ENCODE results near the gene NDUFS7.

The NDUFS7 gene

DNA sequence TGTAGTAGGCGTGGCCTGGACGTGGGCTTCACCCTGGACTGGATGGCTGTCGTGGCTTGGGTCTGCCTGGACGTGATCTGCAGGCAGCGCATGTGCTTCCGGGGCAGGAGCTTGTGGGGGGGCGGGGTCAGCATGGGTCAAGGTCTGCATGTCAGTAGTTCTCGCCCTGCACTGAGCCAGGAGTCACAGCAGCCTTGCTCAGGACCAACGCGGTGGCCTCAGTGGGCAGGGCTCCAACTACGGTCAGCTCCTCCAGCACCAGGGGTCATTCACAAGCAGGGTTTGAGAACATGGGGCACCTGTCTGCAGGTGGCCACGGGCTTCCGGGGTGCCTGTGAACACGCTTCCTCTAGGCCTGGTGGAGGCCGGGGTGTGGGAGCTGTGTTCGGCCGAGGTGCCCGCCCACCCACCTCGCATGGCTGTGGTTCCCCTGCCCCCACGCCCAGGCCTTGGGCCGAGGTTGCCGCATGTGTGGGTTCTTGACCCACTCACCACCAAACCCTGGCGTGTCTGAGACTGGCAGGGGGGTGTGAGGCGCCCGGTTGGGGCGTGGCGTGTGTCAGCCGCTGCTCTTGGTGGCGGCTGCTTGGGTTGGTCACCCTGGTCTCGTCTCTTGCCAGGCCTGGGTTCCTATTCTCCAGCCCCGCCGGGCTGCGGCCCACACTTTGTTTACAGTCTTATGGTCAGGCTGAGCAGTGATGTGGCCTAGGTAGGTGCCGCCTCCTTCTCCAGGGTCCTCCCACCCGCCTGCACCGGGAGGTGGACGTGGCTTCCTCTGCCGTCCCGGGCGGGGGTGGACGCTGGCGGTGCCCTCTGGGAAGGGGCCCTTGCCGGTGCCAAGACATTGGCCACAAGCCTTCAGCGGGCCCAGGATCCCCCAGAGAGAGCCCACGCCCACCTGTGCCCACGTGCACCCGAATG, 49.7 kb downstream of the NDUFS7 start:
- TF ChIP-seq, protein P1, sequence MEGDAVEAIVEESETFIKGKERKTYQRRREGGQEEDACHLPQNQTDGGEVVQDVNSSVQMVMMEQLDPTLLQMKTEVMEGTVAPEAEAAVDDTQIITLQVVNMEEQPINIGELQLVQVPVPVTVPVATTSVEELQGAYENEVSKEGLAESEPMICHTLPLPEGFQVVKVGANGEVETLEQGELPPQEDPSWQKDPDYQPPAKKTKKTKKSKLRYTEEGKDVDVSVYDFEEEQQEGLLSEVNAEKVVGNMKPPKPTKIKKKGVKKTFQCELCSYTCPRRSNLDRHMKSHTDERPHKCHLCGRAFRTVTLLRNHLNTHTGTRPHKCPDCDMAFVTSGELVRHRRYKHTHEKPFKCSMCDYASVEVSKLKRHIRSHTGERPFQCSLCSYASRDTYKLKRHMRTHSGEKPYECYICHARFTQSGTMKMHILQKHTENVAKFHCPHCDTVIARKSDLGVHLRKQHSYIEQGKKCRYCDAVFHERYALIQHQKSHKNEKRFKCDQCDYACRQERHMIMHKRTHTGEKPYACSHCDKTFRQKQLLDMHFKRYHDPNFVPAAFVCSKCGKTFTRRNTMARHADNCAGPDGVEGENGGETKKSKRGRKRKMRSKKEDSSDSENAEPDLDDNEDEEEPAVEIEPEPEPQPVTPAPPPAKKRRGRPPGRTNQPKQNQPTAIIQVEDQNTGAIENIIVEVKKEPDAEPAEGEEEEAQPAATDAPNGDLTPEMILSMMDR (IDR thresholded peaks at IDR 0.05) = no peak

DNA sequence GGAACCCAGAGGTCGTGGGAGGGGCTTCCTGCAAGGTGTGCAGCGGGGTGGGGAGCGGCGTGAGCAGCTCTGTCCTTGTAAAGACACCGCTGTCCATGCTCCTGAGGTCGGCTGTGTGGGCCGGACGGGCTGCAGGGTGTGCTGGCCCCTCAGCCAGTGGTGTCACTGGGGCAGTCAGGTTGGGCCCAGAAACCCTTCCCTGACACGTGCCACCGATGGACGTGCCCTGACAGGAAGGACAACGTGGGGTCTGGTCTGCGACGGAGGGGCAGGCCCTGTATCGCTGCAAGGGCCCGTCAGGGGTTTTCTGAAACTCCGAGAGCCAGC, 50.3 kb downstream of the NDUFS7 start:
- TF ChIP-seq, protein P1 (IDR thresholded peaks at IDR 0.05) = no peak

DNA sequence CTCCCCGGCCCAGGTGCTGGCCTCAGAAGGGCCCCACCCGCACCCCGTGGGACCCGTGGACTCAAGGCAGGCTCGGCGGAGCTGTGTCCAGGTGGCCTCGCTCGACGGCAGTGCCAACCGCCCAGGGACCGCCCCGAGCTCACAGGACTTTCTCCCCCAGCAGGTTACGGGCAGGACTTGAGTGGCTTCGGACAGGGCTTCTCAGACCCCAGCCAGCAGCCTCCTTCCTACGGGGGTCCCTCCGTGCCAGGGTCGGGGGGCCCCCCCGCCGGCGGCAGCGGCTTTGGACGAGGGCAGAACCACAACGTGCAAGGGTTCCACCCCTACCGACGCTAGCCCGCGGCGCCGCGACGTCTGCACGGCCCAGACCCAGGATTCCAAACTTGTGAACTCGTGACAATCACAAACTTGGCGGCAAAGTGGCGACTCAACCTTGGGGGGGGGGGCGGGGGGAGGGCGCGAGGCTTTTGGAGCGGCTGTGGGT, 50.9 kb downstream of the NDUFS7 start:
- TF ChIP-seq, protein P1 (IDR thresholded peaks at IDR 0.05) = no peak

DNA sequence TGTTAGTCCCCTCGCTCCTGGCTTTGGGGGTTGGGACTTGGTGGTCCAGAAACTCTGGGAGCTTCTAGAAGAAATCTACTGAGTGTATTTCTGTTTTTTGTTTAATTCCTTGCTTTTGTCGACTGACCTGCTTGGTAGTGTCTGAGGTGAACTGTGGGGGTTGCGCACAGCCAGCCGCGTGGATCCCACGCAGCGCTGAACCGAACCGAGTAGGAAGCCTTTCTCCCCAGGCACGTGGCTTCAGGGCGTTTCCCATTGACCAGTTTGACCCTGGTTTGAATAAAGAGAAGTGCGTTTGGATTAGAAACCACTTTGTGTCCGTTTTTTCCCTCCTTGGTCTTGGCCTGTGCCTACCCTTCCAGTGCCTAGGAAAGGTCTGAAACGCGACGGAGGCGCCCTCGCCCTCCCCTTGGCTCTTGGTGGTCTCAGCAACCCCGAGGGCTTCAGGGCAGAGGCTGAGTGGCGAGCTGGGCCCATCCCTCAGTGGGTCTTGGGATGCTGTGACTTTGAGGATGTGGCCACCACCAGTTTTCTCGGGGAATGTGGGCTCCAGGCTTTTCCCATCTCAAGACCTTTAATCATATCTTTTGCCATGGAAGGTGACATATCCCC, 51.8 kb downstream of the NDUFS7 start:
- TF ChIP-seq, protein P1 (IDR thresholded peaks at IDR 0.05) = no peak

DNA sequence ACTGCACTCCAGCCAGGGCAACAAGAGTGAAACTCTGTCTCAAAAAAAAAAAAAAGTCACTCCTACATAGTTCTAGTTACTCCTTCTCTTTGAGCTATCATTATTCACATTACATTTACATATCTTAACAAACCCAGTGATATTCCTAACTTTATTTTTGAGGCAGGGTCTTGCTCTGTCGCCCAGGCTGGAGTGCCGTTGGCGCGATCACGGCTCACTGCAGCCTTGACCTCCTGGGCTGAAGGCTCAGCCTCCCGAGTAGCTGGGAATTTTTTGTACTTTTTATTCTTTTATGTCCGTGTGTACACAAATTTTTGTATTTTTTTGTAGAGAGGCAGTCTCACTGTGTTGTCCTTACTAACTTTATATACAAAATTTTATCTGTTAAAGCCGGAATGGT, 53.9 kb downstream of the NDUFS7 start:
- TF ChIP-seq, protein P1 (IDR thresholded peaks at IDR 0.05) = no peak

DNA sequence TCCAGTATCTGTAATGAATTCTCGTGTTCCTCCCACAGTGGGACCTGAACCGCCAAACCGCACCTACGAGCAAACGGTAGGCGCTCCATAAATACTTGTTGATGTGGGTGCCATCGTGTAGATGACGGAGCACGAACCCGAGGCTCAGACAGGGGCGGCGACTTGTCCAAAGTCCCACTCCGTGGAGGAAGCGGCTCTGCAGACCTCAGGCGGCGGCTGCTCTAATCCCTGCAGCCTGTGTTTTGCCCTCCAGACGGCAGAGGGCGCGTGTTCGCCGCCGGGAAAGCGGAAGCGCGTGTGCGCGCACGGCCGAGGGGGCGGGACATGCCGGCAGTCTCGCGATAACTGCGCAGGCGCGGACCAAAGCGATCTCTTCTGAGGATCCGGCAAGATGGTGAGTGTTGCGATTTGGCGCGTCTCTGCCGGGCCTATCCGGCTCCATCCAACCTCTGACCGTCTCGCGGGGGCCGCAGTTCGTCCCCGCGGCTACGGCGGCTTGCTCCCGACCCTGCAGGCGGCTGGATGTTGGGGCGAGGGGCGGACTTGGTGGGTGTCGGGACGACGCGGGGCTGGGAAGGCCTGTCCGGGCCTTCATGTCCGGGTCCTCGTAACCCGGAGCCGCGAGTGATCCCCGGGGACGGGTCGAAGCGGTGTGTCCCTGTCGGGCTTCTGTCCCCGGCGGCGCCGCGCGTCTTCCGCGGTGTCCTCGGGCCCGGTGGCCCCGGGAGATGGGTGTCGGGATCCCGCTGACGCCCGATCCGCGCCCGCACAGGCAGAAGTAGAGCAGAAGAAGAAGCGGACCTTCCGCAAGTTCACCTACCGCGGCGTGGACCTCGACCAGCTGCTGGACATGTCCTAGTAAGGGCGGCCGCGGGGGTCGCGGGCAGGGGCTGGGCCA, 54.6 kb downstream of the NDUFS7 start, which contains the start of gene RPS15:
RPS15 (plus strand) TSS at position 362 of the 898 bp plus-strand sequence; CDS start at position 392, 30 bp downstream.
- TF ChIP-seq, protein P1 (IDR thresholded peaks at IDR 0.05) = peak; percentile 94

DNA sequence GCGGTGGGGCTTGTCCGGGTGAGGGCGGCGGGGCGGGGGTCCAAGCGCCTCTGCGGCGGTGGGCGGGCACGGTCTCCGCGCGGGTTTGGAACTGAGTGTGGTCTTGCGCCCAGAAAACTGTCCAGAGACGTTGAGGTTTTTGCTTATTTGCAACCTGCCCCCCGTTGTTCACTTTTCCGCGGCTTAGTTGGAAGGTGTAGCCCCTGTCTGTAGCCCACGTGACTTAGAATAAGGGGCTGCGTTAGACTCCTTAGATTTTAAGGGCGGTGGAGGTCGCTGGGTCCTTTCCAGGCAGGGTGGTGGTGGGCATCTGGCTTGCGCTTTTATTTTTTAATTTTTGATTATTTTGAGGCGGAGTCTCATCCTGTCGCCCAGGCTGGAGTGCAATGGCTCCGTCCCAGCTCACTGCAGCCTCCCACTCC, 55.2 kb downstream of the NDUFS7 start:
- TF ChIP-seq, protein P1 (IDR thresholded peaks at IDR 0.05) = no peak

Measured in LNCAP (cell line).